Measurements from ENCODE around the gene STAG1.
A peak's percentile ranks its signal among the peaks of the same experiment; 100 is the strongest.
"Not testable (repeated sequence)": the region's sequence is repeated elsewhere in the genome, so short reads cannot be mapped to it uniquely, and the experiment has no call there.

STAG1 gene

GRCh38 chr3:136645915-136646314, 106.3 kb downstream of the STAG1 start:
- DNase-seq (ENCODE audit: low spot score): no peak

- no peak for DNase-seq (ENCODE audit: low spot score)
Observed at GRCh38 chr3:136644212-136644611, 108.0 kb downstream of the STAG1 start.

GRCh38 chr3:136643380-136643779, 108.8 kb downstream of the STAG1 start:
- DNase-seq (ENCODE audit: low spot score): not testable (repeated sequence)

- DNase-seq (ENCODE audit: low spot score): no peak
Observed at GRCh38 chr3:136642711-136643110, 109.5 kb downstream of the STAG1 start.

DNA sequence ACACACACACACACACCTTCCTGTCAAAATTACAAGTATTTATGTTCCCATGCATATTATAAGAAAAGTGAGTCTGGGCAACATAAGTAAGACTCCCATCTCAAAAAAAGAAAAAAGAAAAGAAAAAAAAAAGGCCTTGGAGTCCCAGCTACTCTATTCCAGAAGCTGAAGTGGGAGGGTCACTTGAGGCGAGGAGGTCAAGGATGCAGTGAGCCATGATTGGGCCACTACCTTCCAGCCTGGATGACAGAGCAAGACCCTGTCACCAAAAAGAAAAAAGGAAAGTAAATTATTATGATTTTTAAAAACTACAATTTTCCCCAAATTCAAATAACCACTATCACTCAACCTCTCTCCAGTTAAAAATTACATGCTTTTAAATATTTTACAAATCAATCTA, 113.1 kb downstream of the STAG1 start:
- DNase-seq (ENCODE audit: low spot score): no peak

DNA sequence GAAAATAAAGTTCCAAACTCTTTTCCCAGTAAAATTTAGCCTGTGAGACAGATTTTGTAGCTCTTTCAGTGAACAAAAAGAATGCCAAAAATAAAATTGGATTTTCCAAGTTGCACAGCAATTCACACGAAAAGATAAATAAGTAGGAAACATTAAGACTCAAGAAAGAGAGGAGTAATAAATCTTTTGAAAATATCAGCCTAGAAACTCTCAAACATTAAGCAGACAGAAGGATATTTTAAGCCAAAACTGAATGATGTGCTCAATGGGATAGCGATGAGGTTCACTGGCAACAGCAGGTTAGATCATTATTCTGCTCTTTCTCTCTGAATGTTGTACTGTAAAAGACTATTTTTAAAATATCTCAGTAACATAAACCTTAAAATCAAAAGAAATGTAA, 115.0 kb downstream of the STAG1 start:
- DNase-seq (ENCODE audit: low spot score): no peak

- no peak for DNase-seq (ENCODE audit: low spot score)
Observed at GRCh38 chr3:136634821-136635220, 117.4 kb downstream of the STAG1 start.

GRCh38 chr3:136632625-136633081, 119.5 kb downstream of the STAG1 start:
- no peak for DNase-seq (ENCODE audit: low spot score)

- DNase-seq (ENCODE audit: low spot score): no peak
Observed at GRCh38 chr3:136631424-136631823, 120.8 kb downstream of the STAG1 start.

- no peak for DNase-seq (ENCODE audit: low spot score)
Observed at GRCh38 chr3:136630915-136631314, 121.3 kb downstream of the STAG1 start.

DNA sequence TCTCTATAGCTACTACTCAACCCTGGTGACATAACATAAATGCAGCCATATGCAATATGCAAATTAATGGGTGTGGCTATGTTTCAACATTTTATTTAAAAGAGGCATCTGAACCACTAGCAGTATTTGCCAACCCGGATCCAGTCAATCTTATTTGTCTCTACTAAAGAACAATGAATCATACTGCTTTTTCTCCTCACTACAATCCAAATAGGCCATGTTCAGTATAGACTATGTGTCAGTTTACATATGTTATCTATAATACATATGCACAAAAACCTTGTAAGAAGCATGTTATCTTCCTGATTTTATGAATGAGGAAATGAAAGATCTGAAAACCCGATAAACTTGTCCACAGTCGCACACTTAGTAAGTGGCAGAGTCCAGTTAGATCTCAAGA, 125.7 kb downstream of the STAG1 start:
- no peak for DNase-seq (ENCODE audit: low spot score)

GRCh38 chr3:136624894-136625815, 127.0 kb downstream of the STAG1 start:
- DNase-seq (ENCODE audit: low spot score): peak; percentile 96

- peak; percentile 31 for DNase-seq (ENCODE audit: low spot score)
Observed at GRCh38 chr3:136624371-136624770, 127.8 kb downstream of the STAG1 start.

DNA sequence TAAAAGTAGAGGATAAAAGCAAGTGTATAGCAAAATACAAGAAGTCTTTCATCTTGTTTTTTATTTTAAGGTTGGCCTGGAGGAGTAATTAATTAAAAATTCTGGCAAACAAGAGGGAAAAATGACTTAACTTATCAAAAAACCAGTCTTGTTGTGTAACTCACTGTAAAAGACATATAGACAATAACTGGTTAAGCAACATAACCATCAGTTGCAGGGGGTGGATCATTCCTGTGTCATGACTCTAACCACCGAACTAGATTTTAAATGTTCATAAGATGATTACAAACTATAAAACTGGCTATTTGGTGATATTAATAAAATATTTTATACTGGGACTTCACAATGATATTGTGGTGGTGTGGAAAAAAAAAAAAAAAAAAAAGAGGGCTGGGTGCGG, 130.6 kb downstream of the STAG1 start:
- no peak for DNase-seq (ENCODE audit: low spot score)

DNA sequence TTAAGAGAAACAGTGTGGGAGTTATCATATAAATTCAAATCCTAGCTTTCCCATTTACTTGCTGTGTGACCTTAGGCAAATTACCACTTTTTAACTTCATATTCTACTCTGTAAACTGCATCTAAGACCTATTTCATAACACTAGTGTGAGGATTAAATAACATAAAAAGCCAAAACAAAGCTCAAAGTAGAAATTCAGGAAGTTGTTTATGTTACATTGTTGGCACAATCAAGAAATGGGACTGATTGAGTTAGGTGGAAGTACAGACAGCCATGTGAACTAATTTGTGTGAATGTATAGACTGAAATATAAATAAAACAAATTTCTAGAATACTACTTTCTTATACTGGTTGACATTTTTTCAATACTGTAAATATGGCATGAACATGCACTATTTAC, 131.7 kb downstream of the STAG1 start:
- DNase-seq (ENCODE audit: low spot score): no peak

GRCh38 chr3:136617969-136618525, 134.1 kb downstream of the STAG1 start:
- DNase-seq (ENCODE audit: low spot score): not testable (repeated sequence)

- DNase-seq (ENCODE audit: low spot score): peak; percentile 22
Observed at GRCh38 chr3:136617198-136617597, 135.0 kb downstream of the STAG1 start.

DNA sequence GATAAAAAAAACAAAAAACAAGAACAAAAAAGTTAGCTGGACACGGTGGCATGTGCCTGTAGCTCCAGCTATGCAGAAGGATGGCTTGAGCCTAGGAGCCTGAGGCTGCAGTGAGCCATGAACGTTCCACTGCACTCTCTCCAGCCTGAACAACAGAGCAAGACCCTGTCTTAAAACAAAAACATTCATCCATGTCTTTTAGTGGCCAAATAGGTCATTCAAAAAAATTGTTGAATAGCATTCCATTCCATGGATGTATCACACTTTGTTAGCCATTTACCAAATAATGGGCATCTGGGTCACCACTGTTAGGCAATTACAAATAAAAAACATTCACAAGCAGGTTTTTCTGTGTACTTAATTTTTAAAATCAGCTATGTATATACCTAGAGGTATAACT, 139.7 kb downstream of the STAG1 start:
- peak; percentile 77 for DNase-seq (ENCODE audit: low spot score)

DNA sequence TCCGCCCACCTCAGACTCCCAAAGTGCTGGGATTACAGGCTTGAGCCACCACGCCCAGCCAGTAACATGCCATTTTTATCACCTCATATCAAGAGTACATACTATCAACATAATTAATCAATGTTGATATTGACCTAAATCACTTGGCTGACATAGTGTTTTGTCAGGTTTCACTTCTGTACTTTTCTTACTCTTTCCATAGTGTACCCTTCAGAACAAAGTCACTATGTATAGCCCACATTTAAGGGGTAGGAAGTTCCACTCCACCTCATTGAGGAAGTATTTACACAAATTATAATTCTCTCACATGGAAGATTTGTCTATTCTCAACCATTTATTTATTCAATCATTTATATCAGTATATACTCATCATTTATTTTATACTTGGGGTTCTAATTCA, 145.2 kb downstream of the STAG1 start:
- no peak for DNase-seq (ENCODE audit: low spot score)

- not testable (repeated sequence) for DNase-seq (ENCODE audit: low spot score)
Observed at GRCh38 chr3:136606216-136606615, 146.0 kb downstream of the STAG1 start.

- DNase-seq (ENCODE audit: low spot score): peak; percentile 42
Observed at GRCh38 chr3:136604961-136605360, 147.2 kb downstream of the STAG1 start.

GRCh38 chr3:136602818-136603217, 149.4 kb downstream of the STAG1 start:
- no peak for DNase-seq (ENCODE audit: low spot score)

- no peak for DNase-seq (ENCODE audit: low spot score)
Observed at GRCh38 chr3:136595913-136596697, 156.1 kb downstream of the STAG1 start.
